Tibial nerve (tissue), 4 donors: ENCODE data around the gene VTI1A.

Experiments
- CTCF ChIP-seq, 5 experiments: fragments of 200-600 bp in 3 of 5; fragments of 450-650 bp in 2 of 5; sonication (generic) in 3 of 5; IDR thresholded peaks; one replicate each; pipeline ENCODE4 v1.5.1; 2016 to 2019; ENCODE audit warnings: antibody characterized with exemption in 5 of 5, mild to moderate bottlenecking in 3 of 5, moderate library complexity in 2 of 5
- EP300 ChIP-seq, 2 donors: sonication (generic); formaldehyde crosslinking; IDR thresholded peaks; one replicate each; pipeline ENCODE4 v1.6.1; 2017; ENCODE audit warnings: antibody characterized with exemption in 2 of 2, mild to moderate bottlenecking in 1 of 2
- POLR2A ChIP-seq, 2 donors: fragments of 450-650 bp; IDR thresholded peaks; one replicate each; pipeline ENCODE4 v1.6.1; 2017; ENCODE audit warnings: antibody characterized with exemption in 2 of 2, mild to moderate bottlenecking in 2 of 2, moderate library complexity in 2 of 2

- no peak for TF ChIP-seq CTCF (IDR thresholded peaks at IDR 0.05)
- TF ChIP-seq EP300 (IDR thresholded peaks at IDR 0.05) = no peak
- no peak for TF ChIP-seq POLR2A (IDR thresholded peaks at IDR 0.05)
Measured at GRCh38 chr10:112558476-112559142, 111.6 kb downstream of the VTI1A start.
